ENCODE measurements around the gene NCK2. TPM values are rescaled to one million over a fixed set of nuclear protein-coding genes. Genes with fewer than 3 reads are reported as not detected.

The NCK2 gene
- total and polyA plus RNA-seq, 2 donors, result 14.5 to 31.4 TPM

DNA sequence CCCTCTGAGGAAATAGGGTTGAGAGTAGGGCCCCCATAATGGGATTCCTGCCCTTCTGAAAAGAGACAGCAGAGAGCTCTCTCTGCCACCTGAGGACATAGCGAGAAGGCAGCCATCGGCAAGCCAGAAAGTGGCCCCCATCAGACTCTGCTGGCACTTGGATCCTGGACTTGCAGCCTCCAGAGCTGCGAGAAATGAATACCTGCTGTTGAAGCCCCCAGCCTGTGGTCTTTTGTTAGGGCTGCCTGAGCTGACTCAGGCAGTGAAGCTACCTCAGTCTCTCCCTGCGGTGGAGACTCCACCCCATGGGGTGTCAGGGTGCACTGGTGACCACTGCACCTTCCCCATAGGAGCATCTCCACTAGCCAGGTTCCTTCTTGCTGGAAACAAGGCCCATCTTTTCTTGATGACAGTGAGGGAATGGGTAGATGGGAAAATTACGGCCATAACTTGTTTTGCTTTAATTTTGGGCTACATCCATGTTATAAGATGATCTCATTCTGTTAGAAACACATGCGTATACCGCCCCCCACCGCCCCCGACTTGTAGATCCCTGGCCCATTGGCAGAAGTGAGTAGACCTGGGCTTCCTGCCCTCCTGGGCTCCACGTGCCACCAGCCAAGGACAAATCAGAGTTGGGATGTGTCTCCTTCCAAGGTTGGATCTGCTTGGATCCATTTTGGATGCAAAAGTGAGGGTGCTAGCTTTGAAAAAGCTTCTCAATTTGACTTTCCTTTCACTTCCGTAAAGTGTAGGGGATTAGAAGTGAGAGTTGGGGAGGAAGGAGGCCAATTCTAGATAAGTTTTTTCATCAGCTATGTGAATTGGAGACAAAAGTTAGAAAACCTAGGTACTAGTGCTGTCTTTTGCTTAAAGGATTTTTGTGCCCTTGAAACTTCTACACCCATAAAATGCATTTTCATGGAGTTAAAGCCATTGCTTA is 42.9 kb downstream of the NCK2 start:
- H3K36me3 ChIP-seq (ENCODE audit: control insufficient read depth in 2 of 2, insufficient read depth in 2 of 2, low read length in 1 of 2), result peaks cover 0 to 17% of the 10 kb centered on the region in 2 donors
- no peak overlapping the region for H3K4me3 ChIP-seq (ENCODE audit: low read length in 2 of 2)
- H3K27ac ChIP-seq (ENCODE audit: low read depth in 1 of 2, low read length in 1 of 2), result no peak overlapping the region
- no peaks in the 10 kb centered on the region for H3K9me3 ChIP-seq (ENCODE audit: control insufficient read depth in 2 of 2, insufficient read depth in 1 of 2, low read length in 1 of 2)
- H3K27me3 ChIP-seq (ENCODE audit: control insufficient read depth in 2 of 2, insufficient read depth in 1 of 2, low read length in 1 of 2), result no peaks in the 10 kb centered on the region
- DNase-seq (ENCODE audit: low read depth in 6 of 9, low spot score in 9 of 9), result peak in 1 of 9 donors; percentile 48
- peaks cover 29 to 58% of the 10 kb centered on the region in 2 donors for H3K4me1 ChIP-seq (ENCODE audit: control insufficient read depth in 2 of 2, insufficient read depth in 2 of 2, low read length in 2 of 2)
- WGBS, result 95% methylated on average over 11 of the region's 11 CpGs

DNA sequence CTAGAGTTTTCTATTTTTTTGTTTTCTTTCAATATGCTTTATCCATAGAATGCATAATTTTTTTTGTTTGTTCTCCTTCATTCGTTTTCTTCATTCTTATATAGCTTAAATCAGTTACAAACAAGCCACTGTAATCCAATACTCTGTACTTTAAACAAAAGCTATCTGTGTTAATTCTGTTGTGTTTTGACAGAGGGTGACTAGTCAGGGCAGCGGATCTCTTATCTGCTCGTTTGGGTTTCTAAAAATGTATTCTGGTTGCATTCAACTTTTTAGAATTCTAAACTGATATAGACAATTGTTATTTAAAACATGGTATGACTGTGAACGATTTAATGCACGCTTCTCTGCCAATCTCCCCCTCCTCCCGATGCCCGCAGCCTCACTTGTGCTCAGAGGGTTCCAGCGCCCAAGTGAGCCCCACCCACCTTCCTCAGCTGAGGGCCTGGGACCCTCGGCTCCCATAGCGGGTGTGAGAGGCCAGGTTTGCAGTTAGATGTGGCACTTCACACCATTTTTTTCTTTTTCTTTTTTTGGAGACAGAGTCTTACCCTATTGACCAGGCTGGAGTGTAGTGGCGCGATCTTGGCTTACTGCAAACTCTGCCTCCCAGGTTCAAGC is 44.1 kb downstream of the NCK2 start:
- Histone ChIP-seq H3K27ac (ENCODE audit: low read depth in 1 of 2, low read length in 1 of 2) (no peak overlapping the region), H3K4me3 (ENCODE audit: low read length in 2 of 2) (no peak overlapping the region), H3K9me3 (ENCODE audit: control insufficient read depth in 2 of 2, insufficient read depth in 1 of 2, low read length in 1 of 2) (no peaks in the 10 kb centered on the region), H3K27me3 (ENCODE audit: control insufficient read depth in 2 of 2, insufficient read depth in 1 of 2, low read length in 1 of 2) (no peaks in the 10 kb centered on the region), H3K36me3 (ENCODE audit: control insufficient read depth in 2 of 2, insufficient read depth in 2 of 2, low read length in 1 of 2) (peaks cover 0 to 14% of the 10 kb centered on the region in 2 donors), H3K4me1 (ENCODE audit: control insufficient read depth in 2 of 2, insufficient read depth in 2 of 2, low read length in 2 of 2) (peaks cover 28 to 47% of the 10 kb centered on the region in 2 donors)
- no peak for DNase-seq (ENCODE audit: low read depth in 6 of 9, low spot score in 9 of 9)
- WGBS, result 92% methylated on average over 12 of the region's 12 CpGs

- H3K4me3 ChIP-seq (ENCODE audit: low read length in 2 of 2), result no peak overlapping the region
- H3K27me3 ChIP-seq (ENCODE audit: control insufficient read depth in 2 of 2, insufficient read depth in 1 of 2, low read length in 1 of 2), result no peaks in the 10 kb centered on the region
- DNase-seq (ENCODE audit: low read depth in 6 of 9, low spot score in 9 of 9), result peak in 2 of 9 donors; percentile 29 to 66
- 21% methylated on average over 11 of the region's 11 CpGs for WGBS
- H3K36me3 ChIP-seq (ENCODE audit: control insufficient read depth in 2 of 2, insufficient read depth in 2 of 2, low read length in 1 of 2), result peaks cover 0 to 11% of the 10 kb centered on the region in 2 donors
- peak overlapping the region; percentile 10 to 71 for H3K27ac ChIP-seq (ENCODE audit: low read depth in 1 of 2, low read length in 1 of 2)
- H3K9me3 ChIP-seq (ENCODE audit: control insufficient read depth in 2 of 2, insufficient read depth in 1 of 2, low read length in 1 of 2), result no peaks in the 10 kb centered on the region
- peaks cover 29 to 48% of the 10 kb centered on the region in 2 donors for H3K4me1 ChIP-seq (ENCODE audit: control insufficient read depth in 2 of 2, insufficient read depth in 2 of 2, low read length in 2 of 2)
These were observed 45.2 kb downstream of the NCK2 start for GRCh38 chr2:105789745-105790460.

- WGBS, result 49% methylated on average over 10 of the region's 10 CpGs
- no peaks in the 10 kb centered on the region for H3K9me3 ChIP-seq (ENCODE audit: control insufficient read depth in 2 of 2, insufficient read depth in 1 of 2, low read length in 1 of 2)
- peak overlapping the region; percentile 15 to 71 for H3K27ac ChIP-seq (ENCODE audit: low read depth in 1 of 2, low read length in 1 of 2)
- H3K27me3 ChIP-seq (ENCODE audit: control insufficient read depth in 2 of 2, insufficient read depth in 1 of 2, low read length in 1 of 2), result no peaks in the 10 kb centered on the region
- peaks cover 34 to 54% of the 10 kb centered on the region in 2 donors for H3K4me1 ChIP-seq (ENCODE audit: control insufficient read depth in 2 of 2, insufficient read depth in 2 of 2, low read length in 2 of 2)
- peak in 2 of 9 donors; percentile 29 to 63 for DNase-seq (ENCODE audit: low read depth in 6 of 9, low spot score in 9 of 9)
- H3K36me3 ChIP-seq (ENCODE audit: control insufficient read depth in 2 of 2, insufficient read depth in 2 of 2, low read length in 1 of 2), result peaks cover 0 to 11% of the 10 kb centered on the region in 2 donors
- H3K4me3 ChIP-seq (ENCODE audit: low read length in 2 of 2), result no peak overlapping the region
These were observed 45.9 kb downstream of the NCK2 start for GRCh38 chr2:105790461-105791149.

- no peaks in the 10 kb centered on the region for H3K9me3 ChIP-seq (ENCODE audit: control insufficient read depth in 2 of 2, insufficient read depth in 1 of 2, low read length in 1 of 2)
- H3K36me3 ChIP-seq (ENCODE audit: control insufficient read depth in 2 of 2, insufficient read depth in 2 of 2, low read length in 1 of 2), result peaks cover 0 to 11% of the 10 kb centered on the region in 2 donors
- no peaks in the 10 kb centered on the region for H3K27me3 ChIP-seq (ENCODE audit: control insufficient read depth in 2 of 2, insufficient read depth in 1 of 2, low read length in 1 of 2)
- no peak overlapping the region for H3K4me3 ChIP-seq (ENCODE audit: low read length in 2 of 2)
- WGBS, result 96% methylated on average over 12 of the region's 12 CpGs
- DNase-seq (ENCODE audit: low read depth in 6 of 9, low spot score in 9 of 9), result no peak
- peak overlapping the region; percentile 16 to 31 for H3K27ac ChIP-seq (ENCODE audit: low read depth in 1 of 2, low read length in 1 of 2)
- H3K4me1 ChIP-seq (ENCODE audit: control insufficient read depth in 2 of 2, insufficient read depth in 2 of 2, low read length in 2 of 2), result peaks cover 35 to 58% of the 10 kb centered on the region in 2 donors
These were observed 46.5 kb downstream of the NCK2 start for GRCh38 chr2:105791229-105791628.

- Histone ChIP-seq H3K27me3 (ENCODE audit: control insufficient read depth in 2 of 2, insufficient read depth in 1 of 2, low read length in 1 of 2) (no peaks in the 10 kb centered on the region), H3K4me1 (ENCODE audit: control insufficient read depth in 2 of 2, insufficient read depth in 2 of 2, low read length in 2 of 2) (peaks cover 39 to 58% of the 10 kb centered on the region in 2 donors), H3K4me3 (ENCODE audit: low read length in 2 of 2) (no peak overlapping the region), H3K36me3 (ENCODE audit: control insufficient read depth in 2 of 2, insufficient read depth in 2 of 2, low read length in 1 of 2) (peaks cover 0 to 6% of the 10 kb centered on the region in 2 donors), H3K27ac (ENCODE audit: low read depth in 1 of 2, low read length in 1 of 2) (no peak overlapping the region), H3K9me3 (ENCODE audit: control insufficient read depth in 2 of 2, insufficient read depth in 1 of 2, low read length in 1 of 2) (no peaks in the 10 kb centered on the region)
- no peak for DNase-seq (ENCODE audit: low read depth in 6 of 9, low spot score in 9 of 9)
- WGBS, result 97% methylated on average over 7 of the region's 7 CpGs
These were observed 47.8 kb downstream of the NCK2 start for GRCh38 chr2:105792561-105792960.

DNA sequence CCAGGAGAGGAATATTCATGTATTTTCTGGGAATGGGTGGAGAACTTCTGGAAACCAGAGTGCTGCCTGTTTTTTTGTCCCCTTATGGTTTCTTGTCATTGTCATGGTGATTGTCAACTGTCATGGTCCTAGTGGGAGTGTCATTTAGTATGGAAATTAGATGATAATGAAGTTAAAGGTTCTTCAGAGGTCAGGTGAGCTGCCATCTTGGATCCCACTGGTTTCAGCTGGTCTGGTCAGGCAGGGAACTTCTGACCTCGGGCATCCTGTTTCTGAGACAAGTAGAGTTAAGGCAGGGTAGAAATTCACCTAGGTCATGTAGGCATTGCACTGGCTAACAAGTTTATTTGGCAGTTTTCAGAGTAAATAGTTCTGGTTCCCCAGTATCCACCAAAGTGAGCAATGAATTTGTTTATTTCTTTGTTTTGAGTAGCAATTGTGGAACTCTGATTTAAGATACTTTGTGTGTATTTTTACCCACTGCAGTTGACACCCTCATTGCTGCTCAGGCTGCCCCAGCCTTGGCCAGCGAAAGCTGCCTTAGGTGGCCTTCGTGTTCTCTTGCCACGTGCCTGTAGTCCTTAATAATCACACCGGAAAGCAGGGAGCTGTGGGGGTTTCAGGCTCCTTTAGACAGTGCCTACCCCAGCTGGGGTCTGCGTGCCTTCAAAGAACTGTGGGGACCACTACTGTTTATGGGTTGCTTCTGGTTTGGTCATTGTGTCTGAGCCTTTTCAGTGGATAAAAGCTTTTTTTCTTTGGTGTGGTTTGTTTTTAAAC is 48.7 kb downstream of the NCK2 start:
- no peak for DNase-seq (ENCODE audit: low read depth in 6 of 9, low spot score in 9 of 9)
- peaks cover 45 to 61% of the 10 kb centered on the region in 2 donors for H3K4me1 ChIP-seq (ENCODE audit: control insufficient read depth in 2 of 2, insufficient read depth in 2 of 2, low read length in 2 of 2)

More for the DNA sequence above, 48.7 kb downstream of the NCK2 start:
- 98% methylated on average over 6 of the region's 6 CpGs for WGBS
- no peak overlapping the region for H3K27ac ChIP-seq (ENCODE audit: low read depth in 1 of 2, low read length in 1 of 2)
- no peak overlapping the region for H3K4me3 ChIP-seq (ENCODE audit: low read length in 2 of 2)
- peaks cover 0 to 6% of the 10 kb centered on the region in 2 donors for H3K36me3 ChIP-seq (ENCODE audit: control insufficient read depth in 2 of 2, insufficient read depth in 2 of 2, low read length in 1 of 2)
- H3K27me3 ChIP-seq (ENCODE audit: control insufficient read depth in 2 of 2, insufficient read depth in 1 of 2, low read length in 1 of 2), result no peaks in the 10 kb centered on the region
- no peaks in the 10 kb centered on the region for H3K9me3 ChIP-seq (ENCODE audit: control insufficient read depth in 2 of 2, insufficient read depth in 1 of 2, low read length in 1 of 2)

Data from thymus (tissue), 11 donors.